Uterus (tissue), 4 donors: ENCODE measurements around the gene ECSIT. TPM values are rescaled to one million over a fixed set of nuclear protein-coding genes. Genes with fewer than 3 reads are reported as not detected.

Source experiments
- DNase-seq, 2 donors: peaks; one replicate each; pipeline ENCODE4 v3.0.0-alpha.2; 2019 to 2020
- H3K27ac ChIP-seq, 2 donors: fragments of 200-600 bp; sonication (generic); 1 replicate in 1 of 2; 2 replicates in 1 of 2; pipeline ENCODE4 v1.5.1; 2016 to 2018
- H3K27me3 ChIP-seq, 2 donors: fragments of 200-600 bp; sonication (generic); one replicate each; pipeline ENCODE4 v1.5.1; 2018 to 2019; ENCODE audit warnings: control low read depth in 1 of 2
- H3K36me3 ChIP-seq, 2 donors: fragments of 200-600 bp; sonication (generic); one replicate each; pipeline ENCODE4 v1.5.1; 2019; ENCODE audit warnings: control low read depth in 1 of 2
- H3K4me1 ChIP-seq, 2 donors: fragments of 200-600 bp; sonication (generic); one replicate each; pipeline ENCODE4 v1.5.1; 2018 to 2019; ENCODE audit warnings: control low read depth in 1 of 2
- H3K4me3 ChIP-seq, 2 donors: fragments of 200-600 bp; sonication (generic); 1 replicate in 1 of 2; 2 replicates in 1 of 2; pipeline ENCODE4 v1.5.1; 2018 to 2019; ENCODE audit warnings: mild to moderate bottlenecking in 1 of 2
- H3K9me3 ChIP-seq, 2 donors: fragments of 200-600 bp; sonication (generic); one replicate each; pipeline ENCODE4 v1.5.1; 2019; ENCODE audit warnings: control low read depth in 1 of 2
- POLR2A ChIP-seq, 2 donors: fragments of 450-650 bp; IDR thresholded peaks; one replicate each; pipeline ENCODE4 v1.6.1; 2016; ENCODE audit warnings: antibody characterized with exemption in 2 of 2, mild to moderate bottlenecking in 1 of 2, moderate library complexity in 1 of 2
- intact Hi-C: fragments of 100-400 bp; cut with DNase I; formaldehyde crosslinking; loops from one replicate; pipeline ENCODE4 v1.15.1; 2023; ENCODE audit warnings: low total_unique reads
- total RNA-seq, 4 donors: library from RNA; depleted of rRNA in 3 of 4; stranded (reverse); fragments of >200 nt in 3 of 4; gene quantifications; one replicate each; pipeline versions ENCODE4 v1.1.0 to v1.2.4, GENCODE V29; 2014 to 2023
- TF ChIP-seq, protein P1 (sequence below), 4 experiments: fragments of 200-600 bp in 2 of 4; fragments of 450-650 bp in 2 of 4; sonication (generic) in 2 of 4; IDR thresholded peaks; one replicate each; pipeline ENCODE4 v1.5.1; 2016 to 2019; ENCODE audit warnings: antibody characterized with exemption in 4 of 4, mild to moderate bottlenecking in 2 of 4, moderate library complexity in 1 of 4
- donor health status: DM: yes; HTN: yes; CAD: no.

Gene ECSIT
- total RNA-seq, 4 donors from 2014 or later: 44.6 to 138 (median 58.2) TPM

DNA sequence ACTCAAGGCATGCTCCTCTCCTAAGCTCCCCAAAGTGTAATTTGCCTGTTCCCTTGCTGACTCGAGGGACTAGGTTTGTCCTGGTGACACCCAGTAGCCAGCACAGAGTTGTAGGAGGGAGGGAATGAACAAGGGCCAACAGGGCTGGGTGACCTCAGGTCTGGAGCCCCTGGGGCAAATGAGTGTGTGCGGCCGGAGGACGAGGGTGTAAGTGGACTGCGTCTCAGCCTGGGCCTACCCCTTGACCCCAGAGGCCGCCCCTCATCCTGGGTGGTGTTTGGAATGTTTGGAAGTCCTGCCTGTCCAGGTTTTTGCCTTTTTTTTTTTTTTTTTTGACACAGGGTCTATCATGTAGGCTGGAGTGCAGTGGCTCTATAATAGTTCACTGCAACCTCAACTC is 22.0 kb downstream of the ECSIT start:
- Histone ChIP-seq H3K4me1 (no peaks in the 10 kb centered on the region), H3K27ac (no peak overlapping the region), H3K27me3 (no peaks in the 10 kb centered on the region), H3K36me3 (no peaks in the 10 kb centered on the region), H3K4me3 (no peak overlapping the region), H3K9me3 (no peaks in the 10 kb centered on the region)
- intact Hi-C loops: loop anchor here (10.0 kb wide), 1 partner anchor 212 kb away; the partner anchor contains the start of gene TSPAN16
- DNase-seq: no peak
- no peak for TF ChIP-seq POLR2A (IDR thresholded peaks at IDR 0.05)
- TF ChIP-seq, protein P1, sequence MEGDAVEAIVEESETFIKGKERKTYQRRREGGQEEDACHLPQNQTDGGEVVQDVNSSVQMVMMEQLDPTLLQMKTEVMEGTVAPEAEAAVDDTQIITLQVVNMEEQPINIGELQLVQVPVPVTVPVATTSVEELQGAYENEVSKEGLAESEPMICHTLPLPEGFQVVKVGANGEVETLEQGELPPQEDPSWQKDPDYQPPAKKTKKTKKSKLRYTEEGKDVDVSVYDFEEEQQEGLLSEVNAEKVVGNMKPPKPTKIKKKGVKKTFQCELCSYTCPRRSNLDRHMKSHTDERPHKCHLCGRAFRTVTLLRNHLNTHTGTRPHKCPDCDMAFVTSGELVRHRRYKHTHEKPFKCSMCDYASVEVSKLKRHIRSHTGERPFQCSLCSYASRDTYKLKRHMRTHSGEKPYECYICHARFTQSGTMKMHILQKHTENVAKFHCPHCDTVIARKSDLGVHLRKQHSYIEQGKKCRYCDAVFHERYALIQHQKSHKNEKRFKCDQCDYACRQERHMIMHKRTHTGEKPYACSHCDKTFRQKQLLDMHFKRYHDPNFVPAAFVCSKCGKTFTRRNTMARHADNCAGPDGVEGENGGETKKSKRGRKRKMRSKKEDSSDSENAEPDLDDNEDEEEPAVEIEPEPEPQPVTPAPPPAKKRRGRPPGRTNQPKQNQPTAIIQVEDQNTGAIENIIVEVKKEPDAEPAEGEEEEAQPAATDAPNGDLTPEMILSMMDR (IDR thresholded peaks at IDR 0.05): no peak

DNA sequence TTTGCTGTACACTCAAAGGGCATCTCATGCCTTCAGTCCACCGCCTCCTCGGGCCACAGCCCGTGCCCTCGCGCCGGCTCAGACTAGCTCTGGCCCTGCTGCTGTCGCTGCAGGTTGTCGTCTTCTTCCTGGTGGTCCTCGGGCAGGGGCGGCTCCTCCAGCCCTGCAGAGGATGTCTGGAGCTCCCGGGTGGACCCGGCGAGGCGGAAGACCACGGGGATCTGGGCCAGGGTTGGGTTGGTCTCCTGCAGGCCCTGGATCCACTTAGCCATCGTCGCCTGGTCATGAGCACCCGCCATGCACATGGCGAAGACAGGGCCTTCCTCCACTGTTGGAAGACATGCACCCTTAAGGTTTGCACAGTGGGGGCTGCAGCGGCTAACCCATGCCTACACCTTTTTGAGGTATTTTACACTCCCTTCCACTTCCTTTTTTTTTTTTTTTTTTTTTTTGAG is 22.8 kb downstream of the ECSIT start:
- Histone ChIP-seq H3K4me1 (no peaks in the 10 kb centered on the region), H3K9me3 (no peaks in the 10 kb centered on the region), H3K27ac (peak overlapping the region; percentile 87 to 98), H3K27me3 (no peaks in the 10 kb centered on the region), H3K36me3 (no peaks in the 10 kb centered on the region), H3K4me3 (peak overlapping the region; percentile 50 to 89)
- intact Hi-C loops: loop anchor here (10.0 kb wide), 1 partner anchor 211 kb away; the partner anchor contains the start of gene TSPAN16
- peak in 1 of 2 donors; percentile 42 for DNase-seq
- no peak for TF ChIP-seq POLR2A (IDR thresholded peaks at IDR 0.05)
- TF ChIP-seq, protein P1 (IDR thresholded peaks at IDR 0.05): no peak

DNA sequence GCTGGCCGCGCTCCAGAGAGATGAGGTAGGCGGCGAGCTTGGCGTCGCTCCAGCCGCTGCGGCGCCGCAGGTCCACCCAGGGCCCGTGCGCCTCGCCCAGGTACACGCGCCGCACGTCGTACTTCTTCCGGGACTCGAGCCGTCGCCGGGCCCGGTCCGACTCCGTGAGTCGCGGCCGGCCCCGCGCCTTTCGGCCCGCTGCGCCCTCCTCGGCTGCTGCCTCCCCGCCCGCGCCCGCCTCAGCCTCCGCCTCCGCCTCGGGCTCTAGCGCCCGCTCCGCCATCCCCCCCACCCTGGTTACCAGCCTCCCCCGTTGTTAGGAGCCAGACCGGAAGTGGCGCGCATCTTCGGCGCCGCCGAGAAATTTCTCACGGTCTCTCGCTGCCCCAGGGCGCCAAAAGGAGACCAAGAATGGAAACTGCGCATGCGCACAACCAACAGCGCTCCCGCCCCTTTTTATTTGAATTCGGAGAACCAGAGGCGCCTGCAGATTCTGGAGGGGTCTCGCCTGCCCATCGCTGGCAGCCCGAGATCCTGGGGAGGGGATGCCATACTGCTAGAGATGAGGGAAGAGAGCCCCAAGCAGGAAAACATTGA is 23.3 kb downstream of the ECSIT start, which contains the start of gene ZNF653:
ZNF653 (minus strand) TSS at position 336 of the 597 bp plus-strand sequence; CDS start at position 283, 53 bp downstream.
- Histone ChIP-seq H3K4me3 (peak within 1 kb of the TSS; percentile 50 to 89), H3K27ac (peak within 1 kb of the TSS; percentile 87 to 98), H3K27me3 (no peaks in the 10 kb centered on the region), H3K9me3 (no peaks in the 10 kb centered on the region), H3K36me3 (no peaks in the 10 kb centered on the region), H3K4me1 (no peaks in the 10 kb centered on the region)
- TF ChIP-seq POLR2A (IDR thresholded peaks at IDR 0.05): peak; percentile 23 to 69
- TF ChIP-seq, protein P1 (IDR thresholded peaks at IDR 0.05): no peak
- intact Hi-C loops: loop anchor here (10.0 kb wide), 1 partner anchor 211 kb away; the partner anchor contains the start of gene TSPAN16
- peak; percentile 94 to 95 for DNase-seq

DNA sequence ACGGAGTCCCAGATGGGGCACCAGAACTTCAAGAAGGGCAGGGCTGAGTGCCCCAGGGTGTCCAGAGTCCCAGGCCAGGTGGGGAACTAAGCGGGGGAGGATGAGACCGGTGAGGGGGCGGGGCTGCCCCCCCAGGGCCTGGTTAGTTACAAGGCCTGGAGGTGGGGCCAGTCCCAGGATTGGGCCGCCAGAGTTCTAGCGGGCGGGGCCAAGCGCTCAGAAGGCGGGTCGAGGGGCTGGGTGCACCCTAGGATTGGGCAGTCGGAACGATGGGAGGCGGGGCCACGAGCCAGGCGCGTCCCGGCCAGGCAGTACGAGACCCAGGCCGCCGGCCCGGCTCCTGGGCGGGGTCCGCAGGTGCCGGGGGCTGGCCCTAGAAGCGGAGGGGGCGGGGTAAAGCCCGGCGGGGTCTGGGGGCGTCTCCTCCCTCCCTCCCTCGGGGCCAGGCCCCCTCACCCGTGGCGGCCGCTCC is 23.9 kb downstream of the ECSIT start:
- Histone ChIP-seq H3K9me3 (no peaks in the 10 kb centered on the region), H3K36me3 (no peaks in the 10 kb centered on the region), H3K4me3 (peak overlapping the region; percentile 50 to 89), H3K27me3 (no peaks in the 10 kb centered on the region), H3K27ac (peak overlapping the region; percentile 87 to 98), H3K4me1 (no peaks in the 10 kb centered on the region)
- TF ChIP-seq POLR2A (IDR thresholded peaks at IDR 0.05): no peak
- TF ChIP-seq, protein P1 (IDR thresholded peaks at IDR 0.05): peak in 1 of 4 experiments; percentile 20
- peak; percentile 96 to 97 for DNase-seq
- intact Hi-C loops: loop anchor here (10.0 kb wide), 1 partner anchor 210 kb away; the partner anchor contains the start of gene TSPAN16

DNA sequence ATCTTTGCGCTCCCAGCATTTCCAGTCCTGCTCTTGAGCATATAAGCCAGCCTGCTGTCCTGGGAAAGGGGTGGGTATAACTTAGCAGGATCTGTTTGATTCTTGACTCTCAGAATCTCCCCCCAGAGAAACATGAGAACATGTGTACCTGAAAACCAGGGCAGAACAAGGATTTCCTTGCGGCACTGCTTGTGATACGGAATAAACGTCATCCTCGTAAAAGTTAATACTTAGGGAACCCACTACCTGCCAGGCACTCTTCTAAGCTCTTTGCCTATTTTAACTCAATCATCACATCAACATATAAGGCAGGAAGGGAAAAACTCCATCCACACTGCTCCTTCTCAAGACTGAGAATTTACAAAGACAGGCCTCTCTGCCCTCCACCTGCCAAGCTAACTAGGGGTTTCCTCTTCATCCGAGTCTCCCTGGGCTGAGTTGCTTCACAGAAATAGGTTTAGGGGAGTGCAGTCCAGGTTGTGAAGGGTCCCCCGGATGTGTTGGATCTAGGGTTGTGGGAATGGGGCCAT is 24.4 kb downstream of the ECSIT start:
- Histone ChIP-seq H3K4me3 (peak overlapping the region; percentile 50 to 89), H3K36me3 (no peaks in the 10 kb centered on the region), H3K9me3 (no peaks in the 10 kb centered on the region), H3K27ac (peak overlapping the region; percentile 87 to 98), H3K4me1 (no peaks in the 10 kb centered on the region), H3K27me3 (no peaks in the 10 kb centered on the region)
- no peak for DNase-seq
- TF ChIP-seq, protein P1 (IDR thresholded peaks at IDR 0.05): no peak
- intact Hi-C loops: loop anchor here (10.0 kb wide), 1 partner anchor 210 kb away; the partner anchor contains the start of gene TSPAN16
